HepG2 (cell line): ENCODE data around the gene PGC. TPM values are rescaled to one million over a fixed set of nuclear protein-coding genes. Genes with fewer than 3 reads are reported as not detected.

ENCODE experiments used
- AGO1 ChIP-seq: fragments of 200-400 bp; formaldehyde crosslinking; IDR thresholded peaks from 2 replicates; pipeline ENCODE4 v1.6.1; 2017; ENCODE audit warnings: mild to moderate bottlenecking, low read depth, low read length, moderate library complexity; ENCODE audit not compliant: poor library complexity, severe bottlenecking
- HNRNPK ChIP-seq: fragments of 200-400 bp; formaldehyde crosslinking; IDR thresholded peaks from 2 replicates; pipeline ENCODE4 v1.6.1; 2018; ENCODE audit warnings: low read length, low read depth, moderate library complexity, mild to moderate bottlenecking; ENCODE audit not compliant: poor library complexity, severe bottlenecking
- KAT7 ChIP-seq: IDR thresholded peaks from 2 replicates; pipeline ENCODE4 v1.6.1; 2018; ENCODE audit warnings: borderline replicate concordance, missing compliant biosample characterization
- KDM6A ChIP-seq: IDR thresholded peaks from 2 replicates; pipeline ENCODE4 v1.6.1; 2016; ENCODE audit warnings: low read depth
- NAIF1 ChIP-seq: sonication (generic); formaldehyde crosslinking; IDR thresholded peaks from 2 replicates; pipeline ENCODE4 v1.5.0; 2020; ENCODE audit warnings: mild to moderate bottlenecking, missing genetic modification reagents, borderline replicate concordance
- NBN ChIP-seq: fragments of 450-650 bp; conservative IDR thresholded peaks from 2 replicates; pipeline ENCODE4 v1.6.1; 2017
- NRL ChIP-seq: sonication (generic); formaldehyde crosslinking; IDR thresholded peaks from 2 replicates; pipeline ENCODE4 v1.5.0; 2020; ENCODE audit warnings: missing genetic modification reagents, mild to moderate bottlenecking, moderate library complexity, borderline replicate concordance
- SAP130 ChIP-seq: IDR thresholded peaks from 2 replicates; pipeline ENCODE4 v1.6.1; 2016; ENCODE audit warnings: low read depth
- SMARCC2 ChIP-seq: fragments of 450-650 bp; IDR thresholded peaks from 2 replicates; pipeline ENCODE4 v1.6.1; 2017; ENCODE audit warnings: antibody characterized with exemption, mild to moderate bottlenecking
- SP1 ChIP-seq, 2 experiments: fragments of 450-650 bp in 1 of 2; sonication (generic) in 1 of 2; formaldehyde crosslinking in 1 of 2; IDR thresholded peaks; 2 replicates each; pipeline versions ENCODE4 v1.4.0 to v1.6.1; 2016 to 2020; ENCODE audit warnings: missing genetic modification reagents in 1 of 2
- STAT5B ChIP-seq: sonication (generic); formaldehyde crosslinking; IDR thresholded peaks from 2 replicates; pipeline ENCODE4 v1.4.0; 2020; ENCODE audit warnings: missing genetic modification reagents
- ZBTB10 ChIP-seq: sonication (generic); formaldehyde crosslinking; IDR thresholded peaks from 2 replicates; pipeline ENCODE4 v1.4.0; 2020; ENCODE audit warnings: missing genetic modification reagents, borderline replicate concordance
- ZBTB21 ChIP-seq: sonication (generic); formaldehyde crosslinking; IDR thresholded peaks from 2 replicates; pipeline ENCODE4 v1.4.0; 2020; ENCODE audit warnings: missing genetic modification reagents
- ZMYM2 ChIP-seq: sonication (generic); formaldehyde crosslinking; IDR thresholded peaks from 2 replicates; pipeline ENCODE4 v1.8.0; 2022; ENCODE audit warnings: mild to moderate bottlenecking, missing genetic modification reagents
- ZNF83 ChIP-seq: sonication (generic); formaldehyde crosslinking; IDR thresholded peaks from 2 replicates; pipeline ENCODE4 v1.4.0; 2020; ENCODE audit warnings: missing genetic modification reagents, mild to moderate bottlenecking, borderline replicate concordance
- ZNF850 ChIP-seq: sonication (generic); formaldehyde crosslinking; conservative IDR thresholded peaks from 2 replicates; pipeline ENCODE4 v1.9.0; 2021; ENCODE audit warnings: mild to moderate bottlenecking, missing genetic modification reagents
- polyA plus RNA-seq, 8 experiments: library from polyadenylated mRNA; depleted of rRNA in 3 of 8; stranded (reverse) in 7 of 8; unstranded in 1 of 8; fragments of >200 nt; fragmentation: Illumina TruSeq in 4 of 8; extraction: Trizol in 4 of 8; gene quantifications; 2 replicates each; pipeline versions ENCODE4 v1.2.1 to v1.2.3, GENCODE V29; 2011 to 2016; ENCODE audit warnings: low read depth in 4 of 8, missing spikeins in 1 of 8, mixed read lengths in 1 of 8; ENCODE audit not compliant: insufficient read depth in 1 of 8
- total RNA-seq, 5 experiments: library from RNA; depleted of rRNA; stranded (reverse); fragments of >200 nt; fragmentation: Illumina TruSeq; extraction: Trizol; gene quantifications; 2 replicates each; pipeline ENCODE4 v1.2.3, GENCODE V29; 2016; ENCODE audit warnings: low read depth in 1 of 5
- TF ChIP-seq, protein P1 (sequence below): sonication (generic); formaldehyde crosslinking; IDR thresholded peaks from 2 replicates; pipeline ENCODE4 v1.5.0; 2020; ENCODE audit warnings: missing genetic modification reagents
- TF ChIP-seq, protein P2 (sequence below): fragments of 450-650 bp; IDR thresholded peaks from 2 replicates; pipeline ENCODE4 v1.6.1; 2016
- TF ChIP-seq, protein P3 (sequence below): sonication (generic); formaldehyde crosslinking; IDR thresholded peaks from 2 replicates; pipeline ENCODE4 v1.4.0; 2020; ENCODE audit warnings: low read depth, missing genetic modification reagents
- TF ChIP-seq, protein P4 (sequence below): sonication (generic); formaldehyde crosslinking; IDR thresholded peaks from 2 replicates; pipeline ENCODE4 v1.8.1; 2023; ENCODE audit warnings: missing genetic modification reagents, mild to moderate bottlenecking, borderline replicate concordance

The PGC gene
- total and polyA plus RNA-seq, 2 of the 13 experiments (the other 11 are each of a cell fraction or from before 2014, with no cell fraction given), result 426 to 502 TPM

- TF ChIP-seq ZBTB10 (CRISPR knock-in tag) (no peak), AGO1 (peak; percentile 70), ZNF83 (no peak), NRL (CRISPR knock-in tag) (no peak), KDM6A (CRISPR knock-in tag) (no peak), SP1 (IDR thresholded peaks at IDR 0.05) (no peak), SP1 (CRISPR knock-in tag; IDR thresholded peaks at IDR 0.05) (peak; percentile 96), SMARCC2 (no peak), NBN (no peak), ZNF850 (no peak), SAP130 (CRISPR knock-in tag) (peak; percentile 93), ZBTB21 (CRISPR knock-in tag) (0 out of 2 replicates have a peak, but pooled peaks have one; percentile 9), NAIF1 (CRISPR knock-in tag) (no peak), HNRNPK (peak; percentile 19), KAT7 (CRISPR knock-in tag) (0 out of 2 replicates have a peak, but pooled peaks have one; percentile 37), ZMYM2 (CRISPR knock-in tag) (no peak), STAT5B (CRISPR knock-in tag) (no peak)
- TF ChIP-seq, protein P1, sequence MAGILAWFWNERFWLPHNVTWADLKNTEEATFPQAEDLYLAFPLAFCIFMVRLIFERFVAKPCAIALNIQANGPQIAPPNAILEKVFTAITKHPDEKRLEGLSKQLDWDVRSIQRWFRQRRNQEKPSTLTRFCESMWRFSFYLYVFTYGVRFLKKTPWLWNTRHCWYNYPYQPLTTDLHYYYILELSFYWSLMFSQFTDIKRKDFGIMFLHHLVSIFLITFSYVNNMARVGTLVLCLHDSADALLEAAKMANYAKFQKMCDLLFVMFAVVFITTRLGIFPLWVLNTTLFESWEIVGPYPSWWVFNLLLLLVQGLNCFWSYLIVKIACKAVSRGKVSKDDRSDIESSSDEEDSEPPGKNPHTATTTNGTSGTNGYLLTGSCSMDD (CRISPR knock-in tag), result no peak
- TF ChIP-seq, protein P2, sequence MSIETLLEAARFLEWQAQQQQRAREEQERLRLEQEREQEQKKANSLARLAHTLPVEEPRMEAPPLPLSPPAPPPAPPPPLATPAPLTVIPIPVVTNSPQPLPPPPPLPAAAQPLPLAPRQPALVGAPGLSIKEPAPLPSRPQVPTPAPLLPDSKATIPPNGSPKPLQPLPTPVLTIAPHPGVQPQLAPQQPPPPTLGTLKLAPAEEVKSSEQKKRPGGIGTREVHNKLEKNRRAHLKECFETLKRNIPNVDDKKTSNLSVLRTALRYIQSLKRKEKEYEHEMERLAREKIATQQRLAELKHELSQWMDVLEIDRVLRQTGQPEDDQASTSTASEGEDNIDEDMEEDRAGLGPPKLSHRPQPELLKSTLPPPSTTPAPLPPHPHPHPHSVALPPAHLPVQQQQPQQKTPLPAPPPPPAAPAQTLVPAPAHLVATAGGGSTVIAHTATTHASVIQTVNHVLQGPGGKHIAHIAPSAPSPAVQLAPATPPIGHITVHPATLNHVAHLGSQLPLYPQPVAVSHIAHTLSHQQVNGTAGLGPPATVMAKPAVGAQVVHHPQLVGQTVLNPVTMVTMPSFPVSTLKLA, result no peak
- TF ChIP-seq, protein P3, sequence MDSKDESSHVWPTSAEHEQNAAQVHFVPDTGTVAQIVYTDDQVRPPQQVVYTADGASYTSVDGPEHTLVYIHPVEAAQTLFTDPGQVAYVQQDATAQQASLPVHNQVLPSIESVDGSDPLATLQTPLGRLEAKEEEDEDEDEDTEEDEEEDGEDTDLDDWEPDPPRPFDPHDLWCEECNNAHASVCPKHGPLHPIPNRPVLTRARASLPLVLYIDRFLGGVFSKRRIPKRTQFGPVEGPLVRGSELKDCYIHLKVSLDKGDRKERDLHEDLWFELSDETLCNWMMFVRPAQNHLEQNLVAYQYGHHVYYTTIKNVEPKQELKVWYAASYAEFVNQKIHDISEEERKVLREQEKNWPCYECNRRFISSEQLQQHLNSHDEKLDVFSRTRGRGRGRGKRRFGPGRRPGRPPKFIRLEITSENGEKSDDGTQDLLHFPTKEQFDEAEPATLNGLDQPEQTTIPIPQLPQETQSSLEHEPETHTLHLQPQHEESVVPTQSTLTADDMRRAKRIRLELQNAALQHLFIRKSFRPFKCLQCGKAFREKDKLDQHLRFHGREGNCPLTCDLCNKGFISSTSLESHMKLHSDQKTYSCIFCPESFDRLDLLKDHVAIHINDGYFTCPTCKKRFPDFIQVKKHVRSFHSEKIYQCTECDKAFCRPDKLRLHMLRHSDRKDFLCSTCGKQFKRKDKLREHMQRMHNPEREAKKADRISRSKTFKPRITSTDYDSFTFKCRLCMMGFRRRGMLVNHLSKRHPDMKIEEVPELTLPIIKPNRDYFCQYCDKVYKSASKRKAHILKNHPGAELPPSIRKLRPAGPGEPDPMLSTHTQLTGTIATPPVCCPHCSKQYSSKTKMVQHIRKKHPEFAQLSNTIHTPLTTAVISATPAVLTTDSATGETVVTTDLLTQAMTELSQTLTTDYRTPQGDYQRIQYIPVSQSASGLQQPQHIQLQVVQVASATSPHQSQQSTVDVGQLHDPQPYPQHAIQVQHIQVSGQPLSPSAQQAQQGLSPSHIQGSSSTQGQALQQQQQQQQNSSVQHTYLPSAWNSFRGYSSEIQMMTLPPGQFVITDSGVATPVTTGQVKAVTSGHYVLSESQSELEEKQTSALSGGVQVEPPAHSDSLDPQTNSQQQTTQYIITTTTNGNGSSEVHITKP (CRISPR knock-in tag), result peak; percentile 57
- TF ChIP-seq, protein P4, sequence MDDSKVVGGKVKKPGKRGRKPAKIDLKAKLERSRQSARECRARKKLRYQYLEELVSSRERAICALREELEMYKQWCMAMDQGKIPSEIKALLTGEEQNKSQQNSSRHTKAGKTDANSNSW (CRISPR knock-in tag), result 0 out of 2 replicates have a peak, but pooled peaks have one; percentile 49
These were observed 11.6 kb downstream of the PGC start, which contains the start of gene TFEB (continued) for GRCh38 chr6:41735427-41736185.
